Breast epithelium (tissue), 3 donors: ENCODE measurements around the gene CANX.

Source experiments
- POLR2A ChIP-seq: fragments of 450-650 bp; IDR thresholded peaks from one replicate; pipeline ENCODE4 v1.6.1; 2016; ENCODE audit warnings: antibody characterized with exemption, mild to moderate bottlenecking, moderate library complexity
- TF ChIP-seq, protein P1 (sequence below), 3 donors: fragments of 450-650 bp; IDR thresholded peaks; one replicate each; pipeline ENCODE4 v1.5.1; 2016 to 2017; ENCODE audit warnings: antibody characterized with exemption in 3 of 3, mild to moderate bottlenecking in 3 of 3, moderate library complexity in 3 of 3

DNA sequence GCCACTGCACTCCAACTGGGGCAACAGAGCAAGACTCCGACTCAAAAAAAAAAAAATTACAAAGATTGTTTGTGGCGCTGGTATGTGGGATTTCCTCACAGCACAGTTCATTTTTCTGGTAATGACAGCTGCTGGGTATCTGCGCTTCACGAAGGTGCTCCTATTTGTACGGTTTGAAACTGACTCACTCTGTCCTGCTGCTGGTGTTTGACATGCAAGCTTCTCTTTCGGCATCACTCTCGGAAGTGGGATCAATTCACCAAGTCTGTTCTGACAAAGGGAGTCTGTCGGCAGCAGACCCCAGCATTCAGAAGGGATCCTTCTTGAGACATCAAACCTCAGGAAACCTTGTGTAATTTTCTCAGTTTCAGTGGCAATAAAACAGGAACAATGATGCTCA is 60.2 kb downstream of the CANX start:
- TF ChIP-seq, protein P1, sequence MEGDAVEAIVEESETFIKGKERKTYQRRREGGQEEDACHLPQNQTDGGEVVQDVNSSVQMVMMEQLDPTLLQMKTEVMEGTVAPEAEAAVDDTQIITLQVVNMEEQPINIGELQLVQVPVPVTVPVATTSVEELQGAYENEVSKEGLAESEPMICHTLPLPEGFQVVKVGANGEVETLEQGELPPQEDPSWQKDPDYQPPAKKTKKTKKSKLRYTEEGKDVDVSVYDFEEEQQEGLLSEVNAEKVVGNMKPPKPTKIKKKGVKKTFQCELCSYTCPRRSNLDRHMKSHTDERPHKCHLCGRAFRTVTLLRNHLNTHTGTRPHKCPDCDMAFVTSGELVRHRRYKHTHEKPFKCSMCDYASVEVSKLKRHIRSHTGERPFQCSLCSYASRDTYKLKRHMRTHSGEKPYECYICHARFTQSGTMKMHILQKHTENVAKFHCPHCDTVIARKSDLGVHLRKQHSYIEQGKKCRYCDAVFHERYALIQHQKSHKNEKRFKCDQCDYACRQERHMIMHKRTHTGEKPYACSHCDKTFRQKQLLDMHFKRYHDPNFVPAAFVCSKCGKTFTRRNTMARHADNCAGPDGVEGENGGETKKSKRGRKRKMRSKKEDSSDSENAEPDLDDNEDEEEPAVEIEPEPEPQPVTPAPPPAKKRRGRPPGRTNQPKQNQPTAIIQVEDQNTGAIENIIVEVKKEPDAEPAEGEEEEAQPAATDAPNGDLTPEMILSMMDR (IDR thresholded peaks at IDR 0.05): no peak
- no peak for TF ChIP-seq POLR2A
